GM23338 (cell line): ENCODE data around the gene HNRNPK. TPM values are rescaled to one million over a fixed set of nuclear protein-coding genes. Genes with fewer than 3 reads are reported as not detected.

Experiments
- ATAC-seq: fragments of 200-7000 bp; cut with Tn5 transposase; 3 replicates; pipeline ENCODE4 v1.9.1; 2020
- DNase-seq: peaks from one replicate; pipeline ENCODE4 v3.0.0-alpha.2; 2015; ENCODE audit warnings: low spot score
- H2AFZ ChIP-seq: fragments of 200-600 bp; sonication (generic); 2 replicates; pipeline ENCODE4 v1.8.0; 2016; ENCODE audit warnings: antibody characterized with exemption, mild to moderate bottlenecking, moderate library complexity
- H3F3A ChIP-seq: fragments of 200-600 bp; sonication (generic); replicated peaks from 2 replicates; pipeline ENCODE4 v1.8.0; 2017; ENCODE audit warnings: antibody characterized with exemption, mixed run types, low read depth
- H3K27ac ChIP-seq: fragments of 200-600 bp; sonication (generic); 2 replicates; pipeline ENCODE4 v1.6.1; 2016; ENCODE audit warnings: low read depth
- H3K27me3 ChIP-seq: fragments of 200-600 bp; sonication (generic); 2 replicates; pipeline ENCODE4 v1.8.0; 2016; ENCODE audit warnings: mild to moderate bottlenecking, mixed run types, moderate library complexity; ENCODE audit not compliant: insufficient read depth
- H3K36me3 ChIP-seq: fragments of 200-600 bp; sonication (generic); 2 replicates; pipeline ENCODE4 v1.8.0; 2016; ENCODE audit warnings: mild to moderate bottlenecking; ENCODE audit not compliant: insufficient read depth
- H3K4me1 ChIP-seq: fragments of 200-600 bp; sonication (generic); 2 replicates; pipeline ENCODE4 v1.8.0; 2016; ENCODE audit warnings: mild to moderate bottlenecking, moderate library complexity; ENCODE audit not compliant: insufficient read depth
- H3K4me2 ChIP-seq: fragments of 200-600 bp; sonication (generic); 2 replicates; pipeline ENCODE4 v1.7.1; 2017; ENCODE audit warnings: mixed run types
- H3K4me3 ChIP-seq: fragments of 200-600 bp; sonication (generic); 2 replicates; pipeline ENCODE4 v1.6.1; 2016; ENCODE audit warnings: mixed run types
- H3K79me2 ChIP-seq: fragments of 200-600 bp; sonication (generic); replicated peaks from 2 replicates; pipeline ENCODE4 v1.8.0; 2017; ENCODE audit warnings: mild to moderate bottlenecking; ENCODE audit not compliant: insufficient read depth
- H3K9me2 ChIP-seq: fragments of 200-600 bp; sonication (generic); 2 replicates; pipeline ENCODE4 v1.8.0; 2017; ENCODE audit not compliant: insufficient read depth
- H4K20me1 ChIP-seq: fragments of 200-600 bp; sonication (generic); replicated peaks from 2 replicates; pipeline ENCODE4 v1.8.0; 2017; ENCODE audit warnings: mild to moderate bottlenecking; ENCODE audit not compliant: insufficient read depth
- H3K27ac Mint-ChIP-seq: 2 replicates; pipeline ENCODE4 v1.8.0; 2020; ENCODE audit warnings: inconsistent platforms, mild to moderate bottlenecking, moderate library complexity, mixed read lengths
- H3K27me3 Mint-ChIP-seq: 3 replicates; pipeline ENCODE4 v1.8.0; 2022; ENCODE audit warnings: low read depth, mild to moderate bottlenecking, moderate library complexity, mixed read lengths, inconsistent platforms; ENCODE audit not compliant: insufficient read depth, poor library complexity
- H3K36me3 Mint-ChIP-seq: 3 replicates; pipeline ENCODE4 v1.8.0; 2021; ENCODE audit warnings: low read depth, mild to moderate bottlenecking, inconsistent platforms, moderate library complexity, mixed read lengths
- H3K4me1 Mint-ChIP-seq: 3 replicates; pipeline ENCODE4 v1.8.0; 2020; ENCODE audit warnings: mild to moderate bottlenecking, inconsistent platforms, mixed read lengths
- H3K4me3 Mint-ChIP-seq: 3 replicates; pipeline ENCODE4 v1.8.0; 2021; ENCODE audit warnings: moderate library complexity, mild to moderate bottlenecking, inconsistent platforms, mixed read lengths
- H3K9me3 Mint-ChIP-seq: 3 replicates; pipeline ENCODE4 v1.8.0; 2020; ENCODE audit warnings: moderate library complexity, mild to moderate bottlenecking, inconsistent platforms, mixed read lengths
- CREB1 ChIP-seq: fragments of 250-450 bp; sonication (Bioruptor Pico); IDR thresholded peaks from 2 replicates; pipeline ENCODE4 v1.5.0; 2020; ENCODE audit warnings: low read depth, mild to moderate bottlenecking, moderate library complexity
- EZH2 ChIP-seq: fragments of 200-600 bp; sonication (generic); IDR thresholded peaks from one replicate; pipeline ENCODE4 v1.8.0; 2017; ENCODE audit warnings: antibody characterized with exemption, mild to moderate bottlenecking, low read depth; ENCODE audit not compliant: unreplicated experiment
- EZH2phosphoT487 ChIP-seq: fragments of 200-600 bp; sonication (generic); IDR thresholded peaks from one replicate; pipeline ENCODE4 v1.8.1; 2018; ENCODE audit warnings: antibody characterized with exemption; ENCODE audit not compliant: unreplicated experiment
- JUNB ChIP-seq: IDR thresholded peaks from one replicate; pipeline ENCODE4 v1.6.1; 2016; ENCODE audit warnings: antibody characterized with exemption; ENCODE audit not compliant: unreplicated experiment
- NANOG ChIP-seq: IDR thresholded peaks from 2 replicates; pipeline ENCODE4 v1.6.1; 2016; ENCODE audit warnings: antibody characterized with exemption, borderline replicate concordance
- POLR2AphosphoS5 ChIP-seq: IDR thresholded peaks from 2 replicates; pipeline ENCODE4 v1.6.1; 2016; ENCODE audit warnings: antibody characterized with exemption, low read depth
- STAT1 ChIP-seq: IDR thresholded peaks from one replicate; pipeline ENCODE4 v1.6.1; 2016; ENCODE audit warnings: antibody characterized with exemption; ENCODE audit not compliant: unreplicated experiment
- ZNF114 ChIP-seq: fragments of 250-450 bp; sonication (Bioruptor Pico); IDR thresholded peaks from 2 replicates; pipeline ENCODE4 v1.5.0; 2020; ENCODE audit warnings: mild to moderate bottlenecking, moderate library complexity
- ZNF331 ChIP-seq: fragments of 250-450 bp; sonication (Bioruptor Pico); IDR thresholded peaks from 2 replicates; pipeline ENCODE4 v1.5.0; 2020; ENCODE audit warnings: low read depth, mild to moderate bottlenecking, moderate library complexity
- polyA plus RNA-seq: library from polyadenylated mRNA; unstranded; fragments of >200 nt; fragmentation: Nextera tagmentation; extraction: Ambion mirVana; gene quantifications from 2 replicates; pipeline ENCODE4 v1.2.1, GENCODE V29; 2016
- total RNA-seq: library from RNA; depleted of rRNA; stranded (reverse); fragments of >200 nt; shearing (Covaris generic); gene quantifications from 2 replicates; pipeline ENCODE4 v1.2.3, GENCODE V29; 2014
- TF ChIP-seq, protein P1 (sequence below), 2 experiments: fragments of 200-600 bp in 1 of 2; sonication (generic) in 1 of 2; conservative IDR thresholded peaks; 2 replicates each; pipeline versions ENCODE4 v1.5.1 to v1.6.1; 2016 to 2017; ENCODE audit warnings: antibody characterized with exemption in 2 of 2, low read depth in 2 of 2, mild to moderate bottlenecking in 2 of 2, moderate library complexity in 1 of 2
- TF ChIP-seq, protein P2 (sequence below): IDR thresholded peaks from 2 replicates; pipeline ENCODE4 v1.6.1; 2016; ENCODE audit warnings: antibody characterized with exemption
- TF ChIP-seq, protein P3 (sequence below): IDR thresholded peaks from one replicate; pipeline ENCODE4 v1.6.1; 2018; ENCODE audit warnings: antibody characterized with exemption; ENCODE audit not compliant: unreplicated experiment
- TF ChIP-seq, protein P4 (sequence below): fragments of 250-450 bp; sonication (Bioruptor Pico); IDR thresholded peaks from 2 replicates; pipeline ENCODE4 v1.5.0; 2020; ENCODE audit warnings: mild to moderate bottlenecking, moderate library complexity

HNRNPK gene
- total and polyA plus RNA-seq, 2 experiments from 2014 or later = 417 to 1,083 TPM

DNA sequence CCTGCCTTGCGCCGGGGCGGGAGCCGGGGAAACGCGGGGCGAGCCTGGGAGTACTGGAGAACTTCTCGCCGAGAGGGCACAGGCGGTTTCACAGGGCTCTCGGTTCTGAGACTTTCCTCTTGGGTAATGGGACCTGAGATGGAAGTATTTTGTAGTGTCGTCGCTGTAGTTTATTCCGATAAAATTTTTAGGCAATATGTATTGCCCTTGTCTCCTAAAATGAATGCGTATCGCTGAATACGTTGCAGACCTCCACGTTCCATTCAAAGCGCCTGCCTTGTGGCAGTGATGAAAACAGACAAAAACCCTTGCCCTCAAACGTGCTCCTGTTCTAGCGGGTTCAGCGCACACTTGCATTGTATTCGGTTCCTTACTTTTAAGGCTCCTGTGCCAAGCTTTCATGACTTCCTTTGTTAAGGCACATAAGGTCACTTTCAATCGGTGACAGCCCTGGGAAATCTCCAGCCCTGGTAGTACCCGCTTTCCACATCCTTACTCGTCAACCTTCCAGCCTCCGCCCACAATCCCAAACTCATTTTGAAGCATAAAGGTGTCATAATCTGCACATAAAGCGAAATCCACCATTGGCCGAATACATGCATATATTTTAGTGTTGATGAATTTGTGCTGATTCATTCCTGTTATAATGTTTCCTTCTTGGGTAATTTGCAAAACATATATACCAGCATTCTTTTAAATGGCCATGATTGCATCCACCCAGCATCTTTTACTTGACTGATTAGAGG, 1.3 kb upstream of the HNRNPK start:
- Histone ChIP-seq H4K20me1 (peaks cover 42% of the 10 kb centered on the region), H3K4me2 (peak overlapping the region; percentile 78), H3K27me3 (no peaks in the 10 kb centered on the region), H3K9me2 (no peaks in the 10 kb centered on the region), H3K4me3 (peak overlapping the region; percentile 83), H3K4me1 (peaks cover 28% of the 10 kb centered on the region), H2AFZ (0 out of 2 replicates have a peak overlapping the region, but pooled peaks have one; percentile 57), H3K27ac (peak overlapping the region; percentile 99), H3K79me2 (peaks cover 92% of the 10 kb centered on the region), H3F3A (peaks cover 10% of the 10 kb centered on the region; the same call in 1 of the 2 replicates), H3K36me3 (peaks cover 18% of the 10 kb centered on the region)
- H3K4me1 Mint-ChIP-seq = peaks cover 28% of the 10 kb centered on the region
- H3K27ac Mint-ChIP-seq = peak overlapping the region; percentile 98
- peaks cover 21% of the 10 kb centered on the region for H3K27me3 Mint-ChIP-seq
- H3K36me3 Mint-ChIP-seq = peaks cover 38% of the 10 kb centered on the region
- no peaks in the 10 kb centered on the region; the same call in 2 of the 3 replicates for H3K9me3 Mint-ChIP-seq
- ATAC-seq = peak; percentile 2; the same call in 2 of the 3 replicates
- TF ChIP-seq EZH2phosphoT487 (no peak), STAT1 (no peak), EZH2 (no peak), NANOG (no peak), POLR2AphosphoS5 (no peak), CREB1 (CRISPR knock-in tag) (no peak), ZNF114 (CRISPR knock-in tag) (no peak), JUNB (no peak), ZNF331 (no peak)
- TF ChIP-seq, protein P1, sequence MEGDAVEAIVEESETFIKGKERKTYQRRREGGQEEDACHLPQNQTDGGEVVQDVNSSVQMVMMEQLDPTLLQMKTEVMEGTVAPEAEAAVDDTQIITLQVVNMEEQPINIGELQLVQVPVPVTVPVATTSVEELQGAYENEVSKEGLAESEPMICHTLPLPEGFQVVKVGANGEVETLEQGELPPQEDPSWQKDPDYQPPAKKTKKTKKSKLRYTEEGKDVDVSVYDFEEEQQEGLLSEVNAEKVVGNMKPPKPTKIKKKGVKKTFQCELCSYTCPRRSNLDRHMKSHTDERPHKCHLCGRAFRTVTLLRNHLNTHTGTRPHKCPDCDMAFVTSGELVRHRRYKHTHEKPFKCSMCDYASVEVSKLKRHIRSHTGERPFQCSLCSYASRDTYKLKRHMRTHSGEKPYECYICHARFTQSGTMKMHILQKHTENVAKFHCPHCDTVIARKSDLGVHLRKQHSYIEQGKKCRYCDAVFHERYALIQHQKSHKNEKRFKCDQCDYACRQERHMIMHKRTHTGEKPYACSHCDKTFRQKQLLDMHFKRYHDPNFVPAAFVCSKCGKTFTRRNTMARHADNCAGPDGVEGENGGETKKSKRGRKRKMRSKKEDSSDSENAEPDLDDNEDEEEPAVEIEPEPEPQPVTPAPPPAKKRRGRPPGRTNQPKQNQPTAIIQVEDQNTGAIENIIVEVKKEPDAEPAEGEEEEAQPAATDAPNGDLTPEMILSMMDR (conservative IDR thresholded peaks at IDR 0.05; ENCODE audit: low read depth in 2 of 2) = no peak
- TF ChIP-seq, protein P2, sequence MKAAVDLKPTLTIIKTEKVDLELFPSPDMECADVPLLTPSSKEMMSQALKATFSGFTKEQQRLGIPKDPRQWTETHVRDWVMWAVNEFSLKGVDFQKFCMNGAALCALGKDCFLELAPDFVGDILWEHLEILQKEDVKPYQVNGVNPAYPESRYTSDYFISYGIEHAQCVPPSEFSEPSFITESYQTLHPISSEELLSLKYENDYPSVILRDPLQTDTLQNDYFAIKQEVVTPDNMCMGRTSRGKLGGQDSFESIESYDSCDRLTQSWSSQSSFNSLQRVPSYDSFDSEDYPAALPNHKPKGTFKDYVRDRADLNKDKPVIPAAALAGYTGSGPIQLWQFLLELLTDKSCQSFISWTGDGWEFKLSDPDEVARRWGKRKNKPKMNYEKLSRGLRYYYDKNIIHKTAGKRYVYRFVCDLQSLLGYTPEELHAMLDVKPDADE = no peak
- TF ChIP-seq, protein P3, sequence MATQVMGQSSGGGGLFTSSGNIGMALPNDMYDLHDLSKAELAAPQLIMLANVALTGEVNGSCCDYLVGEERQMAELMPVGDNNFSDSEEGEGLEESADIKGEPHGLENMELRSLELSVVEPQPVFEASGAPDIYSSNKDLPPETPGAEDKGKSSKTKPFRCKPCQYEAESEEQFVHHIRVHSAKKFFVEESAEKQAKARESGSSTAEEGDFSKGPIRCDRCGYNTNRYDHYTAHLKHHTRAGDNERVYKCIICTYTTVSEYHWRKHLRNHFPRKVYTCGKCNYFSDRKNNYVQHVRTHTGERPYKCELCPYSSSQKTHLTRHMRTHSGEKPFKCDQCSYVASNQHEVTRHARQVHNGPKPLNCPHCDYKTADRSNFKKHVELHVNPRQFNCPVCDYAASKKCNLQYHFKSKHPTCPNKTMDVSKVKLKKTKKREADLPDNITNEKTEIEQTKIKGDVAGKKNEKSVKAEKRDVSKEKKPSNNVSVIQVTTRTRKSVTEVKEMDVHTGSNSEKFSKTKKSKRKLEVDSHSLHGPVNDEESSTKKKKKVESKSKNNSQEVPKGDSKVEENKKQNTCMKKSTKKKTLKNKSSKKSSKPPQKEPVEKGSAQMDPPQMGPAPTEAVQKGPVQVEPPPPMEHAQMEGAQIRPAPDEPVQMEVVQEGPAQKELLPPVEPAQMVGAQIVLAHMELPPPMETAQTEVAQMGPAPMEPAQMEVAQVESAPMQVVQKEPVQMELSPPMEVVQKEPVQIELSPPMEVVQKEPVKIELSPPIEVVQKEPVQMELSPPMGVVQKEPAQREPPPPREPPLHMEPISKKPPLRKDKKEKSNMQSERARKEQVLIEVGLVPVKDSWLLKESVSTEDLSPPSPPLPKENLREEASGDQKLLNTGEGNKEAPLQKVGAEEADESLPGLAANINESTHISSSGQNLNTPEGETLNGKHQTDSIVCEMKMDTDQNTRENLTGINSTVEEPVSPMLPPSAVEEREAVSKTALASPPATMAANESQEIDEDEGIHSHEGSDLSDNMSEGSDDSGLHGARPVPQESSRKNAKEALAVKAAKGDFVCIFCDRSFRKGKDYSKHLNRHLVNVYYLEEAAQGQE = no peak
- TF ChIP-seq, protein P4, sequence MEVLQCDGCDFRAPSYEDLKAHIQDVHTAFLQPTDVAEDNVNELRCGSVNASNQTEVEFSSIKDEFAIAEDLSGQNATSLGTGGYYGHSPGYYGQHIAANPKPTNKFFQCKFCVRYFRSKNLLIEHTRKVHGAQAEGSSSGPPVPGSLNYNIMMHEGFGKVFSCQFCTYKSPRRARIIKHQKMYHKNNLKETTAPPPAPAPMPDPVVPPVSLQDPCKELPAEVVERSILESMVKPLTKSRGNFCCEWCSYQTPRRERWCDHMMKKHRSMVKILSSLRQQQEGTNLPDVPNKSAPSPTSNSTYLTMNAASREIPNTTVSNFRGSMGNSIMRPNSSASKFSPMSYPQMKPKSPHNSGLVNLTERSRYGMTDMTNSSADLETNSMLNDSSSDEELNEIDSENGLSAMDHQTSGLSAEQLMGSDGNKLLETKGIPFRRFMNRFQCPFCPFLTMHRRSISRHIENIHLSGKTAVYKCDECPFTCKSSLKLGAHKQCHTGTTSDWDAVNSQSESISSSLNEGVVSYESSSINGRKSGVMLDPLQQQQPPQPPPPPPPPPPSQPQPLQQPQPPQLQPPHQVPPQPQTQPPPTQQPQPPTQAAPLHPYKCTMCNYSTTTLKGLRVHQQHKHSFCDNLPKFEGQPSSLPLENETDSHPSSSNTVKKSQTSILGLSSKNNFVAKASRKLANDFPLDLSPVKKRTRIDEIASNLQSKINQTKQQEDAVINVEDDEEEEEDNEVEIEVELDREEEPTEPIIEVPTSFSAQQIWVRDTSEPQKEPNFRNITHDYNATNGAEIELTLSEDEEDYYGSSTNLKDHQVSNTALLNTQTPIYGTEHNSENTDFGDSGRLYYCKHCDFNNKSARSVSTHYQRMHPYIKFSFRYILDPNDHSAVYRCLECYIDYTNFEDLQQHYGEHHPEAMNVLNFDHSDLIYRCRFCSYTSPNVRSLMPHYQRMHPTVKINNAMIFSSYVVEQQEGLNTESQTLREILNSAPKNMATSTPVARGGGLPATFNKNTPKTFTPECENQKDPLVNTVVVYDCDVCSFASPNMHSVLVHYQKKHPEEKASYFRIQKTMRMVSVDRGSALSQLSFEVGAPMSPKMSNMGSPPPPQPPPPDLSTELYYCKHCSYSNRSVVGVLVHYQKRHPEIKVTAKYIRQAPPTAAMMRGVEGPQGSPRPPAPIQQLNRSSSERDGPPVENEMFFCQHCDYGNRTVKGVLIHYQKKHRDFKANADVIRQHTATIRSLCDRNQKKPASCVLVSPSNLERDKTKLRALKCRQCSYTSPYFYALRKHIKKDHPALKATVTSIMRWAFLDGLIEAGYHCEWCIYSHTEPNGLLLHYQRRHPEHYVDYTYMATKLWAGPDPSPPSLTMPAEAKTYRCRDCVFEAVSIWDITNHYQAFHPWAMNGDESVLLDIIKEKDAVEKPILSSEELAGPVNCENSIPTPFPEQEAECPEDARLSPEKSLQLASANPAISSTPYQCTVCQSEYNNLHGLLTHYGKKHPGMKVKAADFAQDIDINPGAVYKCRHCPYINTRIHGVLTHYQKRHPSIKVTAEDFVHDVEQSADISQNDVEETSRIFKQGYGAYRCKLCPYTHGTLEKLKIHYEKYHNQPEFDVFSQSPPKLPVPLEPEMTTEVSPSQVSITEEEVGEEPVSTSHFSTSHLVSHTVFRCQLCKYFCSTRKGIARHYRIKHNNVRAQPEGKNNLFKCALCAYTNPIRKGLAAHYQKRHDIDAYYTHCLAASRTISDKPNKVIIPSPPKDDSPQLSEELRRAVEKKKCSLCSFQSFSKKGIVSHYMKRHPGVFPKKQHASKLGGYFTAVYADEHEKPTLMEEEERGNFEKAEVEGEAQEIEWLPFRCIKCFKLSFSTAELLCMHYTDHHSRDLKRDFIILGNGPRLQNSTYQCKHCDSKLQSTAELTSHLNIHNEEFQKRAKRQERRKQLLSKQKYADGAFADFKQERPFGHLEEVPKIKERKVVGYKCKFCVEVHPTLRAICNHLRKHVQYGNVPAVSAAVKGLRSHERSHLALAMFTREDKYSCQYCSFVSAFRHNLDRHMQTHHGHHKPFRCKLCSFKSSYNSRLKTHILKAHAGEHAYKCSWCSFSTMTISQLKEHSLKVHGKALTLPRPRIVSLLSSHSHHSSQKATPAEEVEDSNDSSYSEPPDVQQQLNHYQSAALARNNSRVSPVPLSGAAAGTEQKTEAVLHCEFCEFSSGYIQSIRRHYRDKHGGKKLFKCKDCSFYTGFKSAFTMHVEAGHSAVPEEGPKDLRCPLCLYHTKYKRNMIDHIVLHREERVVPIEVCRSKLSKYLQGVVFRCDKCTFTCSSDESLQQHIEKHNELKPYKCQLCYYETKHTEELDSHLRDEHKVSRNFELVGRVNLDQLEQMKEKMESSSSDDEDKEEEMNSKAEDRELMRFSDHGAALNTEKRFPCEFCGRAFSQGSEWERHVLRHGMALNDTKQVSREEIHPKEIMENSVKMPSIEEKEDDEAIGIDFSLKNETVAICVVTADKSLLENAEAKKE (CRISPR knock-in tag) = no peak
- peak overlapping the region; percentile 95 for H3K4me3 Mint-ChIP-seq
- DNase-seq = peak; percentile 47
